ENCODE results near the gene SLAMF7.

The SLAMF7 gene

DNA sequence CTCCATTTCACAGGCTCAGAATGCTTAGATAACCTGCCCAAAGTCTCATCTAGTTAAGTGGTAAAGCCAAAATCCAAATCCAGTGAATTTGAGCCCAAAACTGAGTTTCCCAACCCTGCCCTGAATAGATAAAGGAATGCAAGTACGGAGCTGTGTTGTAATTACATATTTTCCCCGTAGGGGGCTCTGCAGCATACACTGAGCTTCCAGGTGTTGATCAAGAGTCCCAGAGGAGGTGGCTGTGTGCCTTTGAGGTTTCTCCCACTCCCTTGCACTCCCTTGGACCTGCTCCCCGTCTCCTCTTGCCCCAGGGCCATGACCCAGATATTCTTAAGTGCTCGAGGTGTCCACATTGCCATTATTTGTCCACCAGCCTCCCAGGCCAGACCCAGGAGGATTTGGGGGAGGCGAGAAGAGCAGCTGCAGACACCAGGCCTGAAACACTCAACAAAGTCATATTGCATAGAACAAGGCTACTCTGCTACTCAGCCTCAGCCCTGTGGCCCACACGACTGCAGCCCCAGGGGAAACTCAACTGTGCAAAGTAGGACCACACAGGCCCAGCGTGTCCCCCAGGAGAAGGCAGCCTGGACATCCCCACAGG, 38.5 kb downstream of the SLAMF7 start:
- no peak for DNase-seq (ENCODE audit: low spot score)
- ATAC-seq (ENCODE audit: low read depth), result no peak; the same call in 2 of the 3 replicates
- no peak overlapping the region for H3K4me3 ChIP-seq (ENCODE audit: severe bottlenecking)
- TF ChIP-seq, protein P1, sequence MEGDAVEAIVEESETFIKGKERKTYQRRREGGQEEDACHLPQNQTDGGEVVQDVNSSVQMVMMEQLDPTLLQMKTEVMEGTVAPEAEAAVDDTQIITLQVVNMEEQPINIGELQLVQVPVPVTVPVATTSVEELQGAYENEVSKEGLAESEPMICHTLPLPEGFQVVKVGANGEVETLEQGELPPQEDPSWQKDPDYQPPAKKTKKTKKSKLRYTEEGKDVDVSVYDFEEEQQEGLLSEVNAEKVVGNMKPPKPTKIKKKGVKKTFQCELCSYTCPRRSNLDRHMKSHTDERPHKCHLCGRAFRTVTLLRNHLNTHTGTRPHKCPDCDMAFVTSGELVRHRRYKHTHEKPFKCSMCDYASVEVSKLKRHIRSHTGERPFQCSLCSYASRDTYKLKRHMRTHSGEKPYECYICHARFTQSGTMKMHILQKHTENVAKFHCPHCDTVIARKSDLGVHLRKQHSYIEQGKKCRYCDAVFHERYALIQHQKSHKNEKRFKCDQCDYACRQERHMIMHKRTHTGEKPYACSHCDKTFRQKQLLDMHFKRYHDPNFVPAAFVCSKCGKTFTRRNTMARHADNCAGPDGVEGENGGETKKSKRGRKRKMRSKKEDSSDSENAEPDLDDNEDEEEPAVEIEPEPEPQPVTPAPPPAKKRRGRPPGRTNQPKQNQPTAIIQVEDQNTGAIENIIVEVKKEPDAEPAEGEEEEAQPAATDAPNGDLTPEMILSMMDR (IDR thresholded peaks at IDR 0.05; ENCODE audit: poor library complexity, severe bottlenecking), result peak; percentile 39
- H3K36me3 ChIP-seq (ENCODE audit: low read depth), result no peaks in the 10 kb centered on the region
- no peaks in the 10 kb centered on the region for H3K9me3 ChIP-seq (ENCODE audit: severe bottlenecking)
- H3K4me1 ChIP-seq (ENCODE audit: insufficient read depth, poor library complexity, severe bottlenecking), result peaks cover 4% of the 10 kb centered on the region
- H3K27ac ChIP-seq (ENCODE audit: poor library complexity, severe bottlenecking), result no peak overlapping the region
- no peaks in the 10 kb centered on the region for H3K27me3 ChIP-seq (ENCODE audit: insufficient read depth, poor library complexity, severe bottlenecking)

DNA sequence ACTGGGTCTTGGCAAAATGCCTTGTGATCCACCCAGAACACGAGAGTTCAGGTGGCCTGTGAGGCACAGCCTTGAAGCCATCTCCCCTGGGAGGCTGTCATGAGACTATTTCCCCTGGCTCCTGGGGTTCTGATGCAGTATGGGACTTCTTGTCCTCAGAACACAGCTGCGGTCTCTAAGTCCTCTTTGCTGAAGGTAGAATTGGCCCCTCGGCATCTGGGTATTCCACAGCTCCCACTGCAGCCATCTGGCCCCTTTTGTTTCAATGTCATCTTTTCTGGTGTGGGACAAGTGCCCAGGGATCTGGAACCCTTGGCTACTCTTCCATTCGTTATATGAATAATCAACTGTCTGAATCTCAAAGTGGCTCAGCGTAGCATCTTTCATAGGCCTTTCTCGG, 39.9 kb downstream of the SLAMF7 start:
- TF ChIP-seq, protein P1 (IDR thresholded peaks at IDR 0.05; ENCODE audit: poor library complexity, severe bottlenecking), result no peak
- DNase-seq (ENCODE audit: low spot score), result no peak
- no peak overlapping the region for H3K27ac ChIP-seq (ENCODE audit: poor library complexity, severe bottlenecking)
- no peaks in the 10 kb centered on the region for H3K36me3 ChIP-seq (ENCODE audit: low read depth)
- no peaks in the 10 kb centered on the region for H3K27me3 ChIP-seq (ENCODE audit: insufficient read depth, poor library complexity, severe bottlenecking)
- peaks cover 4% of the 10 kb centered on the region for H3K4me1 ChIP-seq (ENCODE audit: insufficient read depth, poor library complexity, severe bottlenecking)
- H3K4me3 ChIP-seq (ENCODE audit: severe bottlenecking), result no peak overlapping the region
- H3K9me3 ChIP-seq (ENCODE audit: severe bottlenecking), result no peaks in the 10 kb centered on the region
- no peak for ATAC-seq (ENCODE audit: low read depth)

DNA sequence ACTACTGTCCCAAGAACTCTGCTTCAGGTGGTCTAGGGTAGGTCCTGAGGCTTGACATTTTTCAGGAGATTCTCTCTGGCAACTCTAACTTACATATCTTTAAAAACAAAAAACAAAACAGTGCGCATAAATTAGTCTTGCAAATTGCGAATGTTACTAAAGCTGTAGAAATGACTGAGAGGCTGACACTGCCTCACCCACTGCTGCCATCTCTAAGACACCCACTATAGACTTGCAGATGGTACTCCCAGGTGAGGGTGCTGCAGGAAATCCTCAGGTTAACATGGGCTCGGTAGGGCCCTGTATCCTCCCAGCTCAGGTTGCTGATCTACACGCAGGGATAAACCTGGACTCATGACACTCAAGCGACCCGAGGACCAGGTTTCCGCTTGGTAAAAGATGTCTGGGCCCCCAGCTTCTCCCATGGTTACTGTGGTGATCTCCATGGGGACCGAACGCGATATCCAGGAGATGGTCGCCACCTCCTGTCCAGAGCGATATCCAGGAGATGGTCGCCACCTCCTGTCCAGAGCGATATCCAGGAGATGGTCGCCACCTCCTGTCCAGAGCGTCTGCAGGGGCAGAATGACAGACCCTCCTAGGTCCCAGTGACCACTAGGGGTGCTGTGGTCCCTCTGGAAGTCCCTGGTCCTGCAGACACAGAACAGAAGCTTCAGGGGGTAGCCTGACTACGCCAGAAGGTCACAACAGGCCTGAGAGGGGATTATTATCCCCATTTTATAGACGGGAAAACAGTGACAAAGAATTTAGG, 40.8 kb downstream of the SLAMF7 start:
- Histone ChIP-seq H3K36me3 (ENCODE audit: low read depth) (no peaks in the 10 kb centered on the region), H3K27ac (ENCODE audit: poor library complexity, severe bottlenecking) (no peak overlapping the region), H3K27me3 (ENCODE audit: insufficient read depth, poor library complexity, severe bottlenecking) (peaks cover 2% of the 10 kb centered on the region), H3K9me3 (ENCODE audit: severe bottlenecking) (no peaks in the 10 kb centered on the region), H3K4me3 (ENCODE audit: severe bottlenecking) (no peak overlapping the region), H3K4me1 (ENCODE audit: insufficient read depth, poor library complexity, severe bottlenecking) (peaks cover 4% of the 10 kb centered on the region)
- no peak; the same call in 2 of the 3 replicates for ATAC-seq (ENCODE audit: low read depth)
- DNase-seq (ENCODE audit: low spot score), result no peak
- TF ChIP-seq, protein P1 (IDR thresholded peaks at IDR 0.05; ENCODE audit: poor library complexity, severe bottlenecking), result peak; percentile 41

DNA sequence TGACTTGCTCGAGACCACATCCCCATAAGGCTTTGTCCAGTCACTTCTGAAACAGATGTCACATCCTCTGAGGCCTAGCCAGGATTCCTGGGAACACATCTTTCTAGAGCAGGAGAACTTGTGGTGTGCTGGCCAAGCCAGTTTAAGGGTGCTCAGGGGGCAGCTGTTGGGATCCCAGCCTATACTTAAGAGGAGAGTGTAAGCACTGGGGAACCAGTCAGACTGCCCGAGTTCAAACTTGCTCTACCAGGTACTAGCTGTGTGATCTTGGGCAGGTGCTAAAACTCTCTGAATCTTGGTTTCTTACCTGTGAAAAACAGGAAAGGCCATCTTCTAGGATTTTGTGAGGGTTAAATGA, 41.3 kb downstream of the SLAMF7 start:
- H3K36me3 ChIP-seq (ENCODE audit: low read depth), result no peaks in the 10 kb centered on the region
- DNase-seq (ENCODE audit: low spot score) (no peak), ATAC-seq (ENCODE audit: low read depth) (no peak)
- peaks cover 2% of the 10 kb centered on the region for H3K27me3 ChIP-seq (ENCODE audit: insufficient read depth, poor library complexity, severe bottlenecking)
- no peak overlapping the region for H3K4me3 ChIP-seq (ENCODE audit: severe bottlenecking)
- no peak overlapping the region for H3K27ac ChIP-seq (ENCODE audit: poor library complexity, severe bottlenecking)
- H3K4me1 ChIP-seq (ENCODE audit: insufficient read depth, poor library complexity, severe bottlenecking), result peaks cover 4% of the 10 kb centered on the region
- no peaks in the 10 kb centered on the region for H3K9me3 ChIP-seq (ENCODE audit: severe bottlenecking)
- TF ChIP-seq, protein P1 (IDR thresholded peaks at IDR 0.05; ENCODE audit: poor library complexity, severe bottlenecking), result no peak

Measured in RWPE2 (cell line).